Activated T-cell treated with anti-CD3 and anti-CD28 coated beads, Interleukin-2, amount 50 U/mL, for 72 hours (primary cell): ENCODE data around the gene ADRB1. TPM values are rescaled to one million over a fixed set of nuclear protein-coding genes. Genes with fewer than 3 reads are reported as not detected.
A peak's percentile ranks its signal among the peaks of the same experiment; 100 is the strongest.

Experiments used
- ATAC-seq, 2 donors: fragments of 150-1000 bp; cut with Tn5 transposase; replicated peaks in 1 of 2; 2 replicates each; pipeline ENCODE4 v1.10.0; 2021; ENCODE audit warnings: moderate library complexity in 2 of 2, mild to moderate bottlenecking in 1 of 2
- DNase-seq, 2 donors: peaks; one replicate each; pipeline ENCODE4 v3.0.0; 2021 to 2022; ENCODE audit warnings: mixed read lengths in 1 of 2
- H3K27ac Mint-ChIP-seq: one replicate; pipeline ENCODE4 v1.8.0; 2022; ENCODE audit warnings: mild to moderate bottlenecking, moderate library complexity, mixed read lengths
- H3K27me3 Mint-ChIP-seq: one replicate; pipeline ENCODE4 v1.8.0; 2022; ENCODE audit warnings: low read depth, mixed read lengths
- H3K36me3 Mint-ChIP-seq, 2 donors: one replicate each; pipeline ENCODE4 v1.8.0; 2022; ENCODE audit warnings: mixed read lengths in 2 of 2, mild to moderate bottlenecking in 1 of 2; ENCODE audit not compliant: insufficient read depth in 2 of 2
- H3K4me1 Mint-ChIP-seq: one replicate; pipeline ENCODE4 v1.8.0; 2022; ENCODE audit warnings: low read depth, mixed read lengths
- H3K4me3 Mint-ChIP-seq, 2 donors: one replicate each; pipeline ENCODE4 v1.8.0; 2022; ENCODE audit warnings: mild to moderate bottlenecking in 2 of 2, mixed read lengths in 2 of 2, moderate library complexity in 2 of 2
- H3K9me3 Mint-ChIP-seq, 2 donors: one replicate each; pipeline ENCODE4 v1.8.0; 2022; ENCODE audit warnings: mixed read lengths in 2 of 2
- total RNA-seq, 2 donors: library from RNA; stranded (reverse); gene quantifications; one replicate each; pipeline ENCODE4 v1.2.3, GENCODE V29; 2022

The ADRB1 gene
- total RNA-seq, 2 donors from 2014 or later: not detected

DNA sequence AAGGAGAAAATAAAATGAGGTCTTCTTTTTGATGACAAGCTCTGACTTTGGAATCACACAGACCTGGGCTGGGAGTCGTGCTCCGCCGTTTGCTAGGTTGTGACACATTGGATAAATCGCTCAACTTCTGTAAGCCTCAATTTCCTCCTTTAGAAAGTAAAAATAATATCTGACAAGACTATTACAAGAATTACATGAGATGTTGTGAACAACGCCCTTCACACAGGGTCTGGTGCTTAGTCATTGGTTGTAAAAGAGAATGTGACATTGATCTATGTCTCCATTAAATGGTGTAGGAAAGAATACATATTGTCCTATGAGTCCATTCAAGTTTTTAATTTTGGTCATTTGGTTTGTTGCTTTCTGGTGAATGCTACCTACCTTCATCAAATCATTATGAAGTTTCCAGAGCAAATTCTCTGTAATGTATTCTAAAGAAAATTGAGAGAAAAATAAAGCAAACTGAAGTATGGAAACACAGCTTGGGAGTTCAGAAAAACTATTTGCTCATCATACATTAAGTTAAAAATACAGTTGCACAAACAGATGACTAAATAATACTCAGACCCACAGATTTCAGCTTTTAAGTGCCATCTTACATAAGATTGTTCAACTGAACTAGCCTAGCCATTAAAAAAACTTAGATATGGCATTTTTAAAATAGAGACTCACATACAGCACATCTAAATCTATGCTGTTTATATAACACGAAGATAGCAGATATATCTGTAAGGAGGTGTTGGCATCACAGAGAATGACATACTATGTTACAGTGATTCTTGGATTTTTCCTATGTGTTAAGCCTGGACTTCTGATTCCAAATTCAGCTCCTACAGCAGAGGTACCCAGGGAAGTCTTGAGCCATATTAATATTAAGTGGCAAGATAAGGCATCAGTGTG, 12.3 kb upstream of the ADRB1 start:
- Mint-ChIP-seq H3K27me3 (peaks cover 43% of the 10 kb centered on the region), H3K36me3 (no peaks in the 10 kb centered on the region)
- no peak for ATAC-seq

GRCh38 chr10:114033566-114033965, 10.1 kb upstream of the ADRB1 start:
- H3K27me3 Mint-ChIP-seq: peaks cover 46% of the 10 kb centered on the region
- peaks cover 6% of the 10 kb centered on the region for H3K4me1 Mint-ChIP-seq

More for the DNA sequence above, 12.3 kb upstream of the ADRB1 start:
- DNase-seq: no peak
- H3K27ac Mint-ChIP-seq: no peak overlapping the region
- H3K9me3 Mint-ChIP-seq: no peaks in the 10 kb centered on the region
- H3K4me1 Mint-ChIP-seq: peaks cover 6% of the 10 kb centered on the region
- no peak overlapping the region for H3K4me3 Mint-ChIP-seq

DNA sequence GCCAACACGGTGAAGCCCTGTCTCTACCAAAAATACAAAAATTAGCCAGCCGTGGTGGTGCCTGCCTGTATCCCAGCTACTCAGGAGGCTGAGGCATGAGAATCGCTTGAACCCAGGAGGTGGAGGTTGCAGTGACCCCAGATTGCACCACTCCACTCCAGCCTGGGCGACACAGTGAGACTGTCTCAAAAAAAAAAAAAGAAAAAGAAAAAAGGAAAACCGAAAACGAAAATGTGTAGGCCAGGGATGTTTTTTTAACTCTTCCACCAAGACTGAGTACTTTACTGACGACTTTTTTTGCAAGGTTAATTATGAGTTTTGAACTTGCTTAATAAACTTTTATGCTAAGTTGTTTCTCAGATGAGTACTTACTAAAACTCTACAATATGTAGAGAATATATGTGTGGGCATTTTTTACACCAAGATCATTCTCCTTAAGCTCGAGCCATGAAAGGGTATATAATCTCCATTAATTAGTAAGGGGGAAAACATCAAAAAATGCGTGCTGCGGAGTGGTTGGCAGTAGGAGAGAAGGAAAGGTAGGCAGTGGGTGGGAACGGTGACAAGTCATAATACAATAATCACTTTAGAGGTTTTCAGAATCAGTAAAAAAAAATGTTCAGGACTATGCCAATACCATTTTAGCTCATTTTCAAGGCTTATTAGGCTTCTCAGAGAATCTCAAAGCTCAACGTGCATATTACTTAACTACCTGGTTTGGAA, 8.6 kb upstream of the ADRB1 start:
- H3K36me3 Mint-ChIP-seq: no peaks in the 10 kb centered on the region
- no peak overlapping the region for H3K27ac Mint-ChIP-seq
- peaks cover 46% of the 10 kb centered on the region for H3K27me3 Mint-ChIP-seq
- DNase-seq (no peak), ATAC-seq (no peak)
- no peaks in the 10 kb centered on the region for H3K9me3 Mint-ChIP-seq
- no peak overlapping the region for H3K4me3 Mint-ChIP-seq
- no peaks in the 10 kb centered on the region for H3K4me1 Mint-ChIP-seq

More at GRCh38 chr10:114033566-114033965, 10.1 kb upstream of the ADRB1 start:
- Mint-ChIP-seq H3K9me3 (no peaks in the 10 kb centered on the region), H3K4me3 (no peak overlapping the region), H3K36me3 (no peaks in the 10 kb centered on the region), H3K27ac (no peak overlapping the region)
- no peak for DNase-seq
- ATAC-seq: no peak

- no peak overlapping the region for H3K4me3 Mint-ChIP-seq
- no peak overlapping the region for H3K27ac Mint-ChIP-seq
- H3K9me3 Mint-ChIP-seq: no peaks in the 10 kb centered on the region
- H3K4me1 Mint-ChIP-seq: no peaks in the 10 kb centered on the region
- DNase-seq: no peak
- no peak for ATAC-seq
- peaks cover 49% of the 10 kb centered on the region for H3K27me3 Mint-ChIP-seq
- H3K36me3 Mint-ChIP-seq: no peaks in the 10 kb centered on the region
Measured at GRCh38 chr10:114035791-114036190, 7.9 kb upstream of the ADRB1 start.

GRCh38 chr10:114038819-114039218, 4.8 kb upstream of the ADRB1 start:
- peaks cover 55% of the 10 kb centered on the region for H3K27me3 Mint-ChIP-seq
- H3K4me3 Mint-ChIP-seq: no peak overlapping the region
- no peak overlapping the region for H3K27ac Mint-ChIP-seq
- H3K4me1 Mint-ChIP-seq: peaks cover 7% of the 10 kb centered on the region
- no peak for ATAC-seq
- no peak for DNase-seq
- no peaks in the 10 kb centered on the region for H3K36me3 Mint-ChIP-seq
- no peaks in the 10 kb centered on the region for H3K9me3 Mint-ChIP-seq

GRCh38 chr10:114041166-114041565, 2.5 kb upstream of the ADRB1 start:
- Mint-ChIP-seq H3K4me1 (peaks cover 19% of the 10 kb centered on the region), H3K4me3 (no peak overlapping the region), H3K36me3 (peaks cover 1 to 5% of the 10 kb centered on the region in 2 donors), H3K27me3 (peaks cover 71% of the 10 kb centered on the region), H3K9me3 (no peaks in the 10 kb centered on the region), H3K27ac (no peak overlapping the region)
- DNase-seq: no peak
- no peak for ATAC-seq

- Mint-ChIP-seq H3K27ac (no peak overlapping the region), H3K4me3 (peak overlapping the region; percentile 73 to 76), H3K4me1 (peaks cover 19% of the 10 kb centered on the region), H3K36me3 (peaks cover 1 to 5% of the 10 kb centered on the region in 2 donors), H3K27me3 (peaks cover 83% of the 10 kb centered on the region), H3K9me3 (no peaks in the 10 kb centered on the region)
- ATAC-seq (peak; percentile 32 to 47), DNase-seq (peak; percentile 4 to 9)
Measured at GRCh38 chr10:114042895-114043531, 653 bp upstream of the ADRB1 start.

GRCh38 chr10:114044247-114045135, 825 bp downstream of the ADRB1 start:
- no peak overlapping the region for H3K27ac Mint-ChIP-seq
- peaks cover 1 to 5% of the 10 kb centered on the region in 2 donors for H3K36me3 Mint-ChIP-seq
- H3K4me3 Mint-ChIP-seq: peak overlapping the region; percentile 83 to 84
- H3K4me1 Mint-ChIP-seq: peaks cover 19% of the 10 kb centered on the region
- ATAC-seq (peak; percentile 19 to 23), DNase-seq (no peak)
- H3K9me3 Mint-ChIP-seq: no peaks in the 10 kb centered on the region
- peaks cover 80% of the 10 kb centered on the region for H3K27me3 Mint-ChIP-seq

DNA sequence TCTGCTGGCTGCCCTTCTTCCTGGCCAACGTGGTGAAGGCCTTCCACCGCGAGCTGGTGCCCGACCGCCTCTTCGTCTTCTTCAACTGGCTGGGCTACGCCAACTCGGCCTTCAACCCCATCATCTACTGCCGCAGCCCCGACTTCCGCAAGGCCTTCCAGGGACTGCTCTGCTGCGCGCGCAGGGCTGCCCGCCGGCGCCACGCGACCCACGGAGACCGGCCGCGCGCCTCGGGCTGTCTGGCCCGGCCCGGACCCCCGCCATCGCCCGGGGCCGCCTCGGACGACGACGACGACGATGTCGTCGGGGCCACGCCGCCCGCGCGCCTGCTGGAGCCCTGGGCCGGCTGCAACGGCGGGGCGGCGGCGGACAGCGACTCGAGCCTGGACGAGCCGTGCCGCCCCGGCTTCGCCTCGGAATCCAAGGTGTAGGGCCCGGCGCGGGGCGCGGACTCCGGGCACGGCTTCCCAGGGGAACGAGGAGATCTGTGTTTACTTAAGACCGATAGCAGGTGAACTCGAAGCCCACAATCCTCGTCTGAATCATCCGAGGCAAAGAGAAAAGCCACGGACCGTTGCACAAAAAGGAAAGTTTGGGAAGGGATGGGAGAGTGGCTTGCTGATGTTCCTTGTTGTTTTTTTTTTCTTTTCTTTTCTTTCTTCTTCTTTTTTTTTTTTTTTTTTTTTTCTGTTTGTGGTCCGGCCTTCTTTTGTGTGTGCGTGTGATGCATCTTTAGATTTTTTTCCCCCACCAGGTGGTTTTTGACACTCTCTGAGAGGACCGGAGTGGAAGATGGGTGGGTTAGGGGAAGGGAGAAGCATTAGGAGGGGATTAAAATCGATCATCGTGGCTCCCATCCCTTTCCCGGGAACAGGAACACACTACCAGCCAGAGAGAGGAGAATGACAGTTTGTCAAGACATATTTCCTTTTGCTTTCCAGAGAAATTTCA, 1.7 kb downstream of the ADRB1 start:
- peaks cover 1 to 5% of the 10 kb centered on the region in 2 donors for H3K36me3 Mint-ChIP-seq
- DNase-seq: peak; percentile 13 to 31

DNA sequence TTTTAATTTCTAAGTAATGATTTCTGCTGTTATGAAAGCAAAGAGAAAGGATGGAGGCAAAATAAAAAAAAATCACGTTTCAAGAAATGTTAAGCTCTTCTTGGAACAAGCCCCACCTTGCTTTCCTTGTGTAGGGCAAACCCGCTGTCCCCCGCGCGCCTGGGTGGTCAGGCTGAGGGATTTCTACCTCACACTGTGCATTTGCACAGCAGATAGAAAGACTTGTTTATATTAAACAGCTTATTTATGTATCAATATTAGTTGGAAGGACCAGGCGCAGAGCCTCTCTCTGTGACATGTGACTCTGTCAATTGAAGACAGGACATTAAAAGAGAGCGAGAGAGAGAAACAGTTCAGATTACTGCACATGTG, 2.4 kb downstream of the ADRB1 start:
- Mint-ChIP-seq H3K27ac (peak overlapping the region; percentile 60), H3K36me3 (peaks cover 1 to 5% of the 10 kb centered on the region in 2 donors), H3K4me1 (peaks cover 19% of the 10 kb centered on the region), H3K27me3 (peaks cover 75% of the 10 kb centered on the region), H3K9me3 (no peaks in the 10 kb centered on the region), H3K4me3 (peak overlapping the region; percentile 64 to 72)
- ATAC-seq: no peak
- no peak for DNase-seq

More for the DNA sequence above, 1.7 kb downstream of the ADRB1 start:
- H3K9me3 Mint-ChIP-seq: no peaks in the 10 kb centered on the region
- H3K4me3 Mint-ChIP-seq: peak overlapping the region; percentile 72 to 76
- peaks cover 74% of the 10 kb centered on the region for H3K27me3 Mint-ChIP-seq
- peak; percentile 59 to 62 for ATAC-seq
- H3K27ac Mint-ChIP-seq: peak overlapping the region; percentile 60
- H3K4me1 Mint-ChIP-seq: peaks cover 19% of the 10 kb centered on the region

GRCh38 chr10:114048472-114048871, 4.8 kb downstream of the ADRB1 start:
- Mint-ChIP-seq H3K9me3 (no peaks in the 10 kb centered on the region), H3K36me3 (peaks cover 1 to 5% of the 10 kb centered on the region in 2 donors), H3K27me3 (peaks cover 68% of the 10 kb centered on the region), H3K27ac (no peak overlapping the region), H3K4me3 (no peak overlapping the region), H3K4me1 (peaks cover 12% of the 10 kb centered on the region)
- no peak for ATAC-seq
- DNase-seq: no peak
